ENCODE data around the gene ZNF853.
"Not testable (repeated sequence)": the region's sequence is repeated elsewhere in the genome, so short reads cannot be mapped to it uniquely, and the experiment has no call there.

Gene ZNF853

DNA sequence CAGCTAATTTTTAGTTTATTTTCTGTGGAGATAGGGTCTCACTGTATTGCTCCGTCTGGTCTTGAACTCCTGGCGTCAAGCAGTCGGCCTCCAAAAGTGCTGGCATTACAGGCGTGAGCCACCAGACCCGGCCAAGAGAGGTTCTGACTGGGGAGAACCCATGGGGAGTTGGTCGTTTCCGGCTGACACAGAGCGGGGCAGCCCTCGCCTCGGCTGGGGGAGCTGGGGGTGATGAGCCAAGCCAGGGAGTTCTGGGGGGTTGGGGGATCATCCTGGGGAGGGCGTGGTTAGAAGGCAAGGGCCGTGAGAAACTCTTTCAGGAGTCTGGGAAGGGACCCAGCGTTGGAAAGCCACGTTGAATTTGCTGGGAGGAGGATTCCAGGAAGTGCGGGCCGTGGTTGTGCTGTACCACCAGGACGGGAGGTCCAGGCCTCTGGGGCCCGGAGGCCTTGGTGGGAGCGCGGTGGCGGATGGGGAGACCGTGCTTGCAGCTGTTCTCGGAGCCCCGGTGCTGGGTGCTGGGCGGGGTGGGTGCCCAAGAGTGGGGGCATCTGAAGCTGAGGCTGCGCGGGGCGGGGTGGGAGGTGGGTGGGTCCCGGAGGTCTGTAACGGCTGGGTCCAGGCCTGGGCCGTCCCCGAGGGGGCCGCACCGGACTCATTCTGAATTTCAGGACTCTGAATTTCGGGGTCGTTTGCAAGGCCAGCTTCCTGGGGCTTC is 8.4 kb upstream of the ZNF853 start:
- DNase-seq, result no peak

DNA sequence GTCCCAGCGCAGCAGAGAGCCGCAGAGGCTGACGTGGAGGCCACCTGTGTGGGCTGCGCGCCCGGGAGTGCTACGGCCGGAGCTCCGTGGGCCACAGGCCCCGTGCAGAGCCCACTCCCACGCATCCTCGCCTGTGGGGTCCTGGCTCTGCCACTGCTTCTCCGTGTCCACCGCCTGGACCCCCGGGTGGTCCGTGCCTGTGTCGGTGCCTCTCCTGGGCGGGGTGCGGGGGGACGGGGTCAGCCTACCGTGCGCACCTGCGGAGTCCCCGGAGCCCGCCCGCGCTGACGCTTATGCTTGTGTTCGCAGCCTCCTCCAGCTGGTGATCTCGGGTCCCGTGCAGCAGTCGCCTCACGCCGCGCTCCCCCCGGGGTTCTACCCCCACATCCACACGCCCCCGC is 7.8 kb upstream of the ZNF853 start:
- no peak for DNase-seq

DNA sequence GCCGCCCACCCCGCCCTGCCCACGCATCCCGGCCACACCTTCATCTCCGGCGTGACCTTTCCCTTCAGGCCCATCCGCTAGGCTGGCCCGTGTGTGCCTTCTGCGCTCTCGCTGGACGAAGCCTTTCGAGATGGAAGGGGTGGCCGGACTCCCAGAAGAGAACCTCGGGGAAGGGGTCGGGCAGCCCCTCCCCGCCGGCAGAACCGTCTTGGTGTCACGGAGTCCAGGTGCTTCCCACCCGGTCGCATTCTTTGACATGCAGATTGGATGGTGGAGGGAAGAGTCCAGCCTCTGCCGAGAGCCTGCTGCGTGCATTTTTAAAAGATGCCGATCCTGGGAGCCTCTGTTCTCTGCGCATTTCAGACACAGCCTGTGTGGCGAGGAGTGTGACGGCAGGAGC is 7.3 kb upstream of the ZNF853 start:
- no peak for DNase-seq

DNA sequence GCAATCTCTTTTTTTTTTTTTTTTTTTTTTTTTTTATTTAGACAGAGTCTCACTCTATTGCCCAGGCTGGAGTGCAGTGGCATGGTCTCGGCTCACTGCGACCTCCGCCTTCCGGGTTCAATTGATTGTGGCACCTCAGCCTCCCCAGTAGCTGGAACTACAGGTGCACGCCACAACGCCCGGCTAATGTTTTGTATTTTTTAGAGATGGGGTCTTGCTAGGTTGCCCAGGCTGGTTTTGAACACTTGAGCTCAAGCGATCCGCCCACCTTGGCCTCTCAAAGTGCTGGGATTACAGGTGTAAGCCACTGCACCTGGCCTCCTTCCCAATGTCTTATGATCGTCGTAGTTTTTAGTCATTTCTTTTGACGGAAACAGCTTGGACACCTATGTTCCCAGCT is 6.6 kb upstream of the ZNF853 start:
- DNase-seq, result no peak

DNA sequence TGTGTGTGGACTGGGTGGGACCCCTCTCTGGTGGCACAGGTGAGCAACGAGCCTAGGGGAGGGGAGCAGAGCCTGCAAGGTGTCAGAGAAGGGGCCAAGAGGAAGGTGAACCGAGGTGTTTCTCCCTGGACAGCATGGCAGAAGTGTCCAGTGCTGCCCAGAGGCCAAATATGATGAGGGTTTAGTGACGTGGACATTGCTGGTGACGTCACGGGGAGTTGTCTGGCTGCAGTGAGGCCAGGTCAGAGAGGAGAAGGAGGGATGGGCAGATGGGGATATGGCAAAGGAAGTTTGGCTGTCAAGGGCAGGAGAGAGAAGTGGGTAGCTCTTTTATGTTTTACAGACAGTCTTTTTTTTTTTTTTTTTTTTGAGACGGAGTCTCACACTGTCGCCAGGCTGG is 2.6 kb upstream of the ZNF853 start:
- no peak for DNase-seq

DNA sequence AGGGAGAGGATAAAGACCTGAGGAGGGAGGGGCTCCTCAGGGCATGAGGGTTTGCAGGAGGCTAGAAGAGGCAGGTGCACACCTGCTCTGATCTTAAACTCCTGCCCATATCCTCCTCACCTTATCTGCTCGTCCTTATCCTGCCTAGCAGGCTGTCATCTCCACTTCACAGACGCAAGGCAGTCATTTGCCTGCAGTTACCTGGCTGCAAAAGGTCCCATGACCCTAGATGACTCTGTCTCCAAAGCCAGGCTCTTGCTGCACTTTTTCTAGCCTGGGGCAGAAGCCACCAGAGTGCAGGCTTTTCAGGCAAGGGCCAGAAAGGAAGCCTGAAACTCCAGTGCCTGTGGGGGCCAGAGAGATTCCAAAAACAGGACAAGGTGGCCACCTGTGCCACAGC is 1.7 kb upstream of the ZNF853 start:
- DNase-seq, result no peak

DNA sequence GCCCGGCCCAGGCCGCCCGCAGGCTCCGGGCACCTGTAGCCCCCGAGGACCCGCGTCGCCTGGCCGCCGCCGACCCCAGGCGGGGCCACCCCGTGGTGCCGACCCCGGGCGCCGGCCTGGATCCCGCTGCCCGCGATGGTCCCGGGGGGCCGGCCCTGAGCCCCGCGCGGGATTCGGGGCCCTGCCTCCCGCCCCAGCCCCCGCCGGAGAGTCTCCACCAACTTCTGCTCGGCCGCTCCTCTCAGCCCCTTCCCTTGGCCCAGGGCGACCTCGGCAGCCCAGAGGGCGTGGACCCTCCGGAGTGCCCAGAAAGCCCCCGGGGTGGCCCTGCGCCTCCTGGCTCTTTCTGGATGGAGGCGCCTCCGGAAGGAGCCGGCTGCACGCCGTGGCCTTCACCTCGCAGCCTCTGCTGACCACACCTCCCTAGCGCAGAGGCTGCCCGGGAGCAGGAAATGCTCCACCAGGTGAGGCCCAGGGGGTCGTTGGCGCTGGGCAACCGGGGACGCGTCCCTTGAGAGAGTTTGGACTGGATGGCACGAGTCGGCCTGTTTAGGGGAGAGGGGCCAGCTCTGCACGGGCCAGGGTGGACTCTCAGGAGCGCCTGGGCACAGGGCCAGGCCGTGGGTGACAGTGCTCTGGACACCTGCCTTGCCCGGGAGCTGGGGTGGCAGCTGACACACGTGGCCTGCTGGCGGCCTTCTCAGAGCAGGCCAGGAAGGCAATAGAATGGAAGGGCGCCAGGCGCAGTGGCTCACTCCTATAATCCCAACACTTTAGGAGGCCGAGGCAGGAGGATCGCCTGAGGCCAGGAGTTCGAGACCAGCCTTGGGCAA is 529 bp downstream of the ZNF853 start:
- DNase-seq, result no peak

DNA sequence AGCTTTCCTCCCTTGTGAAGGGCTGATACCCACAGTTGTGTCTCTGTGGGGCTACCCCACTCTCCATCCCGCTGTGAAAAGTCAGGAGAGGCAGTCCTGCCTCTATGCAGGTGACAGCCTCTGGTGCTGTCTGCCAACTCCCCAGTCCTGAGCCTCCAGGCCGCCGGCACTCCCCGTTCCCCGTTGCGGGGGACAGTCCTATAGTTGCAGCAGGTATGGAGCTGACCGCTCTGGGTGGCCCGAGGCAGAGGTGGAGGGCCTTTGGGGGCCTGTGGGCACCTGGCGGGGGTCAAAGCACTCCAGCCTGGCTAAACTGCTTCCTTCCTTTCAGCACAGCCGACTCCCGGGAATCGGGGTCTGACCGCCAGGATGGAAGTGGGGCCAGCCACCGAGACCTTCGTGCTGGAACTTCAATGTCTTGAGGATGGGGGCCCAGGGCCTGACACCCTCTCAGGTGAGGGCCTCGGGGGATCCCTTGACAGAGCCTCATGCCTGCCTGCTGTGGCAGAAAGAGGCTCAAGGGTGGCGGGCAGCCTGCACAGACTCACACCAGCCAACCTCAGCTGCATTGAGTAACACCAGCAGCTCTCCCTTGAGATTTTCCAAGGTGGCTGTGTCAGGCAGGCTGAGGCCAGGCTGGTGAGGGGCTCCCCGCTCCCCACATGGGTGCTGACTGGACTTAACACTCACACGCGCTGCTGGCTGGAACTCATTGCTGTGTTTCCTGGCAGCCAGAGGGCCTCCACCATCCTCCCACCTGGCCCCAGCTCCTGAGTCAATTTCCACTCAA is 1.6 kb downstream of the ZNF853 start:
- no peak for DNase-seq

DNA sequence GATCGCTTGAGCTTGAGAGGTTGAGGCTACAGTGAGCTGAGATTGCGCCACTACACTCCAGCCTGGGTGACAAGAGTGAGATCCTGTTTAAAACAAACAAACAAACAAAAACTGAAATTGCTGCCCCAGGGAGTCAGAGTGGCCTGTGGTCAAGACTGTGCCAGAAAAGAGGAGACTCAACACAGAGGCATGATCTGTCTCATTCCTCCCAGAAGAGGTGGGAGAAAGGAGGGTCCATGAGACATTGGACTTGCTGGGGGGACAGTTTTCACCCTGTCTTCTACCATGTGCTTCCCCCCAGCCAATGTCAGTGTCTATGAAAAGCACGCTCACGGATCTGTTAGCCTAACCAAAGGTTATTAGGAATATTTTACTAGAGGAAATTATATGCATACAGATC is 3.2 kb downstream of the ZNF853 start:
- DNase-seq, result no peak

DNA sequence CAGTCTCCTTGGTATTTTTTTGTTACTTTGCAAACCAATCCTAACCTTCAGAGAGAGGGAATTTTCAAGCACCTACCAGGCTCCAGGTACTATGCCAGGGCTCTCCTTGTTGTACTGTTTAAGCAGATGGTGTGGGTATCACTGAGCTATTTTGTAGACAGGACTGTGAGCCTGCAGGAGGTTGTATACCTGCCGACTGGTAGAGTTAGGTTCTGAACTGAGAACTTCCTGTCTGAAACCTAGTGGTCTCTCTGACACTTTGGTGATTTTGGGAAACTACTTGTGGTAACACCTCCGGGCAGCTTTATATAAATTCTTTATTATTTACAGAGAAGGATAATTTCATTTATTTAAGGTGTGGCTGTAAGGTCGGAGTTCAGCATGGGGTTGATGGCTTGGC is 4.6 kb downstream of the ZNF853 start:
- DNase-seq, result no peak

DNA sequence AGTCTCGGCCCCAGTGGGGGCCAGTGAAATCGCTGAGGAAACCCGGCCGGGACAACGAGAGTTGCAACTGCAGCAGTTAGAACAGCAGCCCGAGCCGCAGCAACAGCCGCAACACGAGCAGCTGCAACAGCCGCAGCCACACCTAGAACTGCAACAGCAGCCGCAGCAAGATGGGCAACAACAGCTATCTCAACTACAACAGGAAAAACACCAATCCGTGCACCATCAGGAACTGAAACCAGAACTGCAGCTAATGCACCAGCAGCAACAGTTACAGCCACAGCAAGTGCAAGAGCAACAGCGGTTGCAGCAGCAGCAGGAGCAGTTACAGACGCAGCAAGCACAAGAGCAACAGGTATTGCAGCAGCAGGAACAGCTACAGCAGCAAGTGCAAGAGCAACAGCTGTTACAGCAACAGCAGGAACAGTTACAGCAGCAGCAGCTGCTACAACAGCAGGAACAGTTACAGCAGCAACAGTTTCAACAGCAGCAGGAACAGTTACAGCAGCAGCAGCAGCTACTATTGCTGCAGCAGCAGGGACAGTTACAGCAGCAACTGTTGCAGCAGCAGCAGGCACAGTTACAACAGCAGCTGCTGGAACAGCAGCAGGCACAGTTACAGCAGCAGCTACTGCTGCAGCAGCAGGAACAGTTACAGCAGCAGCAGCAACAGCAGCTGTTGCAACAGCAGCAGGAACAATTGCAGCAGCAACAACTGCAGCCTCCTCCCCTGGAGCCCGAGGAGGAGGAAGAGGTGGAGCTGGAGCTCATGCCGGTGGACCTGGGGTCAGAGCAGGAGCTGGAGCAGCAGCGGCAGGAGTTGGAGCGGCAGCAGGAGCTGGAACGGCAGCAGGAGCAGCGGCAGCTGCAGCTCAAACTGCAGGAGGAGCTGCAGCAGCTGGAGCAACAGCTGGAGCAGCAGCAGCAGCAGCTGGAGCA is 6.1 kb downstream of the ZNF853 start:
- DNase-seq, result no peak

DNA sequence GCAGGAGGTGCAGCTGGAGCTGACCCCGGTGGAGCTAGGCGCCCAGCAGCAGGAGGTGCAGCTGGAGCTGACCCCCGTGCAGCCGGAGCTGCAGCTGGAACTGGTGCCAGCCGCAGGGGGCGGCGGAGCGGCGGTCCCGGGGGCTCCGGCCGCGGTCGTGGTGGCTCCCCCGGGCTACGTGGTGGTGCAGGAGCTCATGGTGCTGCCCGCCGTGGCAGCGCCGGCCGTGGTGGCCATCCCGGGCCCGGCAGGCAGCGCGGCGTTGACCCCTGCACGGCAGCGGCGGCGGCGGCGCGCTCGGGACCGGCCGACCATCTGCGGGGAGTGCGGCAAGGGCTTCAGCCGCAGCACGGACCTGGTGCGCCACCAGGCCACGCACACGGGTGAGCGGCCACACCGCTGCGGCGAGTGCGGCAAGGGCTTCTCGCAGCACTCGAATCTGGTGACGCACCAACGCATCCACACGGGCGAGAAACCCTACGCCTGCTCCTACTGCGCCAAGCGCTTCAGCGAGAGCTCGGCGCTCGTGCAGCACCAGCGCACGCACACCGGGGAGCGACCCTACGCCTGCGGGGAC is 6.8 kb downstream of the ZNF853 start:
- DNase-seq, result no peak

DNA sequence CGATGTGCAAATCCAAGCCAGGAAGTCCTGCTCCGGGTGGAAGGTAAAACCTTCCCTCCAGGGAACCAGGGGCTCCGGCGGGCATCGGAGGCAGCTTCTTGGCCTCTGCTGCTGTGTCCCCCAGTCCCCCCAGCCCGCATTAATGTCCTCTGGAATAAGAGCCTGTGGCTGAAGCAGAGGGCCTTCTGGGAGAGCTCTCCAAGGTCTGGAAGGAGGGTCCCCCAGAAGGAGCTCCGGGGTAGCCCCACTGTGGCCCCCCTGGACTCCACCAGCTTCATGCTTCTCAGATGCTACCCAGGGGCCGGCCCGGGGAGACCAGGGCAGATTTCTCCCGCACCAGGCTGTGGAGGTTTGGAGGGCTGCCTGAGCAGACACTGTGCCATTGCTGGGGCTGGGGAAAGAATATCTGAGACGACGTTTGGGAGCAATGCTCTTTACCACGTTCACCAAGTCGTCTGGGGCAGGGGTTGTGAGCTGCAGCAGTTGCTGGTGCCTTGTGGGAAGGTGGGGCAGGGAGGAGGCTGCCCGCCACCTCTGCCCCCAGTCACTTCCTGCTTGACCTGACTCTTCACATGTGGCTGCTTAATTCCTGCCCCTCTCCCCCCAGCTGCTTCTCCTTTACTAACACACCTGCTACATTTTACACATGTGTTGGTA is 8.3 kb downstream of the ZNF853 start:
- DNase-seq, result no peak

DNA sequence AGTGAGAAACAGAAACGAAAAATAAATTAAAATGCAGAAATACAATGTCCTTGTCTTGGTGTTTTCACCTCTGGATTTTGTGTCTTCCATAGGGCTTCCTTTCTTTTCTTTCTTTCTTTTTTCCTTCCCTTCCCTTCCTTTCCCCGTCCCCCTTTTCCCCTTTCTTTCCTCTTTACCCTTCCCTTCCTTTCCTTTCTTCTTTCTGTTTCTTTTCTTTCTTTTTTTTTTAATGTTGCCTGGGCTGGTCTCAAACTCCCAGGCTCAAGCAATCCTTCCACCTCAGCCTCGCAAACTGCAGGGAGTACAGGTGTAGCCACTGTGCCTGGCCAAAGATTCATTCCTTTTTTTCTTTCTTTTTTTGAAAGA is 8.8 kb downstream of the ZNF853 start:
- no peak for DNase-seq

DNA sequence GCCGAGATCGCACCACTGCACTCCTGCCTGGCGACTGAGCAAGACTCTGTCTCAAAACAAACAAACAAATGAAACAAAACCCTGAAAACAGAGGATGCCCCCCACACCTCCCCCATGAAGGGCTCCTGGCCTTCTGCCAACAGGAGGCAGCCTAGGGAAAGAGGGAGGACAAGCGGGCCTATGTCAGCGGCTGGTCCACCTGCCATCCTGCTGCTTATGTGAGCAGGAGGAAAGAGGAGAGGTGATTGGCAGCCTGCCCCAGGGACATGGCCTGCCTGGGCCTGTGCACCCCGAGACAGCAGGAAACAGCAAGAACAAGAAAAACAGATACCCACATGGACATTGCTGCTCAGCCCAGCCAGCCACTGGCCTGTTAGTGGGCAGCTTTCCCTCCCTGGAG is 12.6 kb downstream of the ZNF853 start:
- DNase-seq, result no peak

DNA sequence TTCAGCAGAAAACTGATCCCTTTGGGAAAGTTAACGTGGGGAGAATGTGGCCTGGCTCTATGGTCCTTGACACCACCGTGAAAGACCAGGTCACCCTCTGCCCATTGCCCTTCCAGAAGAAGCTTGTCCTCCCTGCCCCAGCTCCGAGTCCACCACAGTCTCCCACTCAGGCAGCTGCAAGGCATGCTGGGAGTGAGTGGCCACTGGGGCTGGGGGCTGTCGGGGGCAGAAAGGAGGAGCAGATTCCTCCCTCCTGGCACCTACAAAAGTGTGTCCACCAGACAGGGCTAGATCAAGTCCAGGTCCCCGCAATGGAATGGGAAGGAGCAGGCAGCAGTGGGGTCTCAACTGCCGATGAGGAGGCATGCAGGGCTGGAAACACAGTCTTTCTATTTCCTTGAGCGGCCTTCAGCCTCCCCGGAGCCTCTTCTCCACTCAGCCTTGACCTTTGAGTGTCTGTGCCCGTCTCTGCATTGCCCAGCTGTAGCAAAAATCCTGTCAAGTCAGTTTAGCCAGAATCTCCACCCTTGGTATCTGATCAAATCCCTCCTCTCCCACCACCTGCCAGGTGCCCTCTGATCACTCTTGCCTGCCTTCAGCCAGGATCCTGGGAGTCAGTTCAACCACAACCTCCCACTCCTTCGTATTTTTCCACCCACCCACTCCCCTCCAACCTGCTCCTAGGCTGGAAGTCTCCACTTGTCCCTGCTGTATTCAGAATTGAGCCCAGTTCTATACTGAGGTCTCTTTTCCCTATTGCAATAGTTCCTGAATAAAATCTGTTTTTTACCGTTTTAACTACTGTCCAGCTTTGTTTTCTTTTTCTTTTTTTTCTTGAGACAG is 14.8 kb downstream of the ZNF853 start:
- no peak for DNase-seq

DNA sequence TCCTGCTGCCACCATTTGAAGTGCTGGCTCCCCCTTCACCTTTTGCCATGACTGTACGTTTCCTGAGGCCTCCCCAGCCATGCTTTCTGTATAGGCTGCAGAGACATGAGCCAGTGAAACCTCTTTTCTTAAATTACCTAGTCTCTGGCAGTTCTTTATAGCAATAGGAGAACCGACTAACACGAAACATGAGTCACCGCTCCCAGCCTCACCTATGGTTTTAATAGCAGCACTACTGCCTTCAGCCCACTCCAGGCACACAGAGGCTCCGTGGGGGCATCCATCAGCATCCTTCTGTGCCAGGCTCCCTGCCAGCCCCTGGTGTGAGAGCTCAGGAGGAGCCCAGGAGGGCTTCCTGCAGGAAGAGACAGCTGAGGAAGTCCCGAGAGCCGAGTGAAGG is 16.2 kb downstream of the ZNF853 start:
- no peak for DNase-seq

DNA sequence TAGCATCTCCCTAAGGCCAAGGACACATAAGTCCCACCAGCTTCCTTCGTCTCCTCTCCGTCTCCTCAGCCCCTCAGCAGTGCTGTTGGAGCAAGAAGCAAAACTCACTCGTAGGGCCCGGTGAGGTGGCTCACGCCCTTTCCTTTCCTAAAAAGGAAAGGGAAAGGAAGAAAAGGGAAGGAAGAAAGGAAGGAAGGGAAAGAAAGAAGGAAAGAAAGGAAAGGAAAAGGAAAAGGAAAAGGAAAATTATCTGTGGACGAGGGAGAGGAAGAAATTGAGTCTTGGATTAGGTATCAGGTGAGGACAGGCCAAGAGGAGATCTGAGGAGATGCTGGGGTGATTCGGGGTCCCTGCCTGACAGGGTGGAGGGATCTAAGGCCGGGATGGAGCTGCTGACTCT is 18.6 kb downstream of the ZNF853 start:
- no peak for DNase-seq

DNA sequence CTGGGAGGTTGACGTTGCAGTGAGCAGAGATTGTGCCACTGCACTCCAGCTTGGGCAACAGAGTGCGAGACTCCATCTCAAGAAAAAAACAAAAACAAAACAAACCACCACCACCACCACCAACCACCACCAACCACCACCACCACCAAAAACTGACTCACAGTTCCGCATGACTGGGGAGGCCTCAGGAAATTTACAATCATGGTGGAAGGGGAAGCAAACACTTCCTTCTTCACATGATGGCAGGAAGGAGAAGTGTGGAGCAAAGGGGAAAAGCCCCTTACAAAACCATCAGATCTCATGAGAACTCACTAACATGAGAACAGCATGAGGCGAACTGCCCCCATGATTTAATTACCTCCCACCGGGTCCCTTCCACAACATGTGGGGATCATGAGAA is 19.6 kb downstream of the ZNF853 start:
- DNase-seq, result not testable (repeated sequence)

DNA sequence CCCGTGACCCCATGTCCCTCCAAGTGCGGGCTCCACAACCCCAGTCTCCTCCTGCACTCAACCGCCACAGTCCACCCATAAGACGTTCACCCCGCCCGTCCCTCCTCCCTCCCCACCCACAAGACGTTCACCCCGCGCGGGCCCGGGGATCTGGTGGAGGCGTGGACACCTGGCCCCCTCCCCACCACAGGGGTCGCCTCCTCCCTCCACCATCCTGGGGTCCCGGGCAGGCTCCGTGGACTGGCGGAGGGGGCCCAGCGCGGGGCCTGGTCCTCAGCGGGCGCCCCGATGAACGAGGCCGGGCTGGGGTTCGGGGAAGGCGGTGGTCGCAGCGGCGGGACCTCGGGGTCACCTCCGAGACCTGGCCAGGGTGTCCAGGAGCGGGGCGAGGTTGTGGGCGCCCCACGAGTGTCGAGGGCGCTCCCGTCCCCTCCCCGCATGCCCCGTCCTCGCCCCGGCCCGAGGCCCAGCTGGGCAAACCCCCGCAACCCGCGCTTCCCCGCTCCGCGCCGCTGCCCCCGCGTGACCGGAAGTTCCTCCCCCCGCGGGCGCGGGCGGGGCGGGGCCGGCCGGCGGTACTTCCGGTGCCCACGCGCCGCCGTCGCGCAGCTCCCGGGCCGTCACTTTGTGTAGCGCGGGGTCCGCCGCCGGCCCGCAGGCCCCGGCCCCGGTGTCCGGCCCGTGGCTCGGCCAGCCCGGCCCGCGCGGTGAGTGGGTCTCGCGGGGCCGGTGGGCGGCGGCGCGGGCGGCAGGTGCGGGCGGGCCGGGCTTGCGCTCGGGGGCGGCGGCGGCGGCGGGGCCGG is 21.5 kb downstream of the ZNF853 start, which contains the start of gene ZNF316:
Gene ZNF316 (plus strand): TSS at position 578 of the 803 bp plus-strand sequence. CDS start 5,092 bp downstream, outside the sequence.
- peak; percentile 44 for DNase-seq

Data from activated effector memory CD4-positive, alpha-beta T cell treated with Interleukin-2 at 50 U/mL for 16 hours (primary cell).